Camera-type eye (tissue), 1 donor: ENCODE results near the gene FIGN. TPM values are rescaled to one million over a fixed set of nuclear protein-coding genes. Genes with fewer than 3 reads are reported as not detected.

Experiments used
- total RNA-seq: library from RNA; depleted of rRNA; stranded (reverse); fragments of >200 nt; gene quantifications from one replicate; pipeline ENCODE4 v1.2.3, GENCODE V29; 2014

The FIGN gene, protein sequence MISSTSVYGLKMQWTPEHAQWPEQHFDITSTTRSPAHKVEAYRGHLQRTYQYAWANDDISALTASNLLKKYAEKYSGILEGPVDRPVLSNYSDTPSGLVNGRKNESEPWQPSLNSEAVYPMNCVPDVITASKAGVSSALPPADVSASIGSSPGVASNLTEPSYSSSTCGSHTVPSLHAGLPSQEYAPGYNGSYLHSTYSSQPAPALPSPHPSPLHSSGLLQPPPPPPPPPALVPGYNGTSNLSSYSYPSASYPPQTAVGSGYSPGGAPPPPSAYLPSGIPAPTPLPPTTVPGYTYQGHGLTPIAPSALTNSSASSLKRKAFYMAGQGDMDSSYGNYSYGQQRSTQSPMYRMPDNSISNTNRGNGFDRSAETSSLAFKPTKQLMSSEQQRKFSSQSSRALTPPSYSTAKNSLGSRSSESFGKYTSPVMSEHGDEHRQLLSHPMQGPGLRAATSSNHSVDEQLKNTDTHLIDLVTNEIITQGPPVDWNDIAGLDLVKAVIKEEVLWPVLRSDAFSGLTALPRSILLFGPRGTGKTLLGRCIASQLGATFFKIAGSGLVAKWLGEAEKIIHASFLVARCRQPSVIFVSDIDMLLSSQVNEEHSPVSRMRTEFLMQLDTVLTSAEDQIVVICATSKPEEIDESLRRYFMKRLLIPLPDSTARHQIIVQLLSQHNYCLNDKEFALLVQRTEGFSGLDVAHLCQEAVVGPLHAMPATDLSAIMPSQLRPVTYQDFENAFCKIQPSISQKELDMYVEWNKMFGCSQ
- 10.3 TPM for total RNA-seq

DNA sequence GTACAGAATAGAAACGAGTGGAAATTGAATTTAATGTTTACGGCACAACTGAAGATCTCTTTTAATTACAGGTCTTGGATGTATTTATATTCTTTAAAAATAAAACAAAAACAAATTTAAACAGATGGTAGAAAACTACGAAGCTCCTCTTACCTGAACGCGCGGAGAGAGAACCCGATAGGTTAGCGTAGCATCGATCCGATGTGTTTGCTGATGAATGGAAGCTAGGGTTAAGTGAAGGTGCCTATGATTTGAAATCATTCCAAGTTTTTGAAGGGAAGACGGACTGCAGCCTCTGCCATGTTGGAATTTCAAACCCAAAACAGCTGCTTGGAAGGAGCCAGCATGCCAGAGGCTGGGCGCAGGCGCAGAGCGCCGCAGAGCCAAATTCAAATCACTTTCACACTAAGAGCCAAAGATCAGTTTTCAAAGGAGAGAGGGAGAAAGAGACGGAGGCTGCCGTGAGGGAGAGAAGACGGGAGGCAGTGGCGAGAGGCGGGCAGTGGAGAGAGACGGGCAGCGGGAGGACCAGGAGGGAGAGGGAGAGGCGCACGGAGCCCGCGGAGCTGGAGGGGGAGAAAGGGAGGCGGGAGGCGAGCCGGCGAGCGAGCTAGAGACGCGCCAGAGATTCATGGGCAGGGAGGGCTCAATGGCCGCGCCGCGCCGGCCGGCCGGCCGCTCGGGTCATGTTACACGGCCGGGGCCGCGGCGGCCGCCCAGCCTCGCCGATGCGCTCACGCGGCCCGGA lies at the start of gene FIGN:
TSS of gene FIGN (minus strand) at position 324 of the 748 bp plus-strand sequence. CDS start 1,081 bp downstream, outside the sequence.

